ENCODE results near the gene ATP10B. TPM values are rescaled to one million over a fixed set of nuclear protein-coding genes. Genes with fewer than 3 reads are reported as not detected.

The ATP10B gene
- total RNA-seq, 2 donors from 2014 or later, result 0.99 TPM; not detected in 1

DNA sequence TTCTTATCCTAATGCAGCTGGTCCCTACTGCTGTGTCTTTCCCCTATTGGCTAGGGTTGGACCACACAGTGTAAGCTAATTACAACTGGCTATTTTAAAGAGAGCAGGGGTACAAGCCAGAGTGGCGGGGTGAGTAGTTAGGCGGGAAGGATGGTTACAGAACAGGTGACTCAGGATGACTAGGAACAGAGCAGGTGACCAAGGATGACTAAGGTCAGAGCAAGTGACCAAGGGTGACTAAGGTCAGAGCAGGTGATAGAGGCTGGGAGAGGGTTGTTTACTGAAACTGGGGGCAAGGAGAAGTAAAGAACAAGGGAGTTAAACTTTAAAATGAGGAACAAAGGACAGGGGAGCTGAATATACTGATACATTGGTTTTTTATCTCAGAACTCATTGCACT is 304.9 kb downstream of the ATP10B start:
- TF ChIP-seq, protein P1, sequence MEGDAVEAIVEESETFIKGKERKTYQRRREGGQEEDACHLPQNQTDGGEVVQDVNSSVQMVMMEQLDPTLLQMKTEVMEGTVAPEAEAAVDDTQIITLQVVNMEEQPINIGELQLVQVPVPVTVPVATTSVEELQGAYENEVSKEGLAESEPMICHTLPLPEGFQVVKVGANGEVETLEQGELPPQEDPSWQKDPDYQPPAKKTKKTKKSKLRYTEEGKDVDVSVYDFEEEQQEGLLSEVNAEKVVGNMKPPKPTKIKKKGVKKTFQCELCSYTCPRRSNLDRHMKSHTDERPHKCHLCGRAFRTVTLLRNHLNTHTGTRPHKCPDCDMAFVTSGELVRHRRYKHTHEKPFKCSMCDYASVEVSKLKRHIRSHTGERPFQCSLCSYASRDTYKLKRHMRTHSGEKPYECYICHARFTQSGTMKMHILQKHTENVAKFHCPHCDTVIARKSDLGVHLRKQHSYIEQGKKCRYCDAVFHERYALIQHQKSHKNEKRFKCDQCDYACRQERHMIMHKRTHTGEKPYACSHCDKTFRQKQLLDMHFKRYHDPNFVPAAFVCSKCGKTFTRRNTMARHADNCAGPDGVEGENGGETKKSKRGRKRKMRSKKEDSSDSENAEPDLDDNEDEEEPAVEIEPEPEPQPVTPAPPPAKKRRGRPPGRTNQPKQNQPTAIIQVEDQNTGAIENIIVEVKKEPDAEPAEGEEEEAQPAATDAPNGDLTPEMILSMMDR (IDR thresholded peaks at IDR 0.05), result no peak
- no peak overlapping the region for H3K4me3 ChIP-seq
- H3K9me3 ChIP-seq, result no peaks in the 10 kb centered on the region
- no peak overlapping the region for H3K27ac ChIP-seq
- ATAC-seq (ENCODE audit: insufficient number of reproducible peaks, low FRiP score, low read depth) (no peak), DNase-seq (ENCODE audit: low spot score) (no peak)
- no peaks in the 10 kb centered on the region for H3K4me1 ChIP-seq (ENCODE audit: control insufficient read depth in 1 of 2, low read depth in 2 of 2)
- no peaks in the 10 kb centered on the region for H3K36me3 ChIP-seq
- H3K27me3 ChIP-seq (replicated peaks; ENCODE audit: insufficient read depth), result no peaks in the 10 kb centered on the region

DNA sequence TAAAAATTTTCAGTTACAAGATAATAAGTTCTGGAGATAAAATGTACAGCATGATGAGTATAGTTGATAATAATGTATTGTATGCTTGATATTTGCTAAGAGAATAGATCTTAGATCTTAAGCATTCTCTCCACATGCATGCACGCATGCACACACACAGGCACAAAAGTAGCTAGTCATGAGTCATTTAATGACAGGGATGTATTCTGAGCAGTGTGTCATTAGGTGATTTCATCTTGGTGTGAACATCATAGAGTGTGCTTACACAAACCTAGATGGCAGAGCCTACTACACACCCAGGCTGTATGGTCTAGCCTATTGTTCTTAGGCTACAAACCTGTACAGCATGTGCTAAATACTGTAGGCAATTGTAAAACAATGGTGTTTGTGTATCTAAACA is 306.2 kb downstream of the ATP10B start:
- Histone ChIP-seq H3K4me3 (no peak overlapping the region), H3K27me3 (replicated peaks; ENCODE audit: insufficient read depth) (no peaks in the 10 kb centered on the region), H3K27ac (no peak overlapping the region), H3K9me3 (no peaks in the 10 kb centered on the region), H3K36me3 (no peaks in the 10 kb centered on the region), H3K4me1 (ENCODE audit: control insufficient read depth in 1 of 2, low read depth in 2 of 2) (no peaks in the 10 kb centered on the region)
- no peak for ATAC-seq (ENCODE audit: insufficient number of reproducible peaks, low FRiP score, low read depth)
- no peak for DNase-seq (ENCODE audit: low spot score)
- TF ChIP-seq, protein P1 (IDR thresholded peaks at IDR 0.05), result no peak

DNA sequence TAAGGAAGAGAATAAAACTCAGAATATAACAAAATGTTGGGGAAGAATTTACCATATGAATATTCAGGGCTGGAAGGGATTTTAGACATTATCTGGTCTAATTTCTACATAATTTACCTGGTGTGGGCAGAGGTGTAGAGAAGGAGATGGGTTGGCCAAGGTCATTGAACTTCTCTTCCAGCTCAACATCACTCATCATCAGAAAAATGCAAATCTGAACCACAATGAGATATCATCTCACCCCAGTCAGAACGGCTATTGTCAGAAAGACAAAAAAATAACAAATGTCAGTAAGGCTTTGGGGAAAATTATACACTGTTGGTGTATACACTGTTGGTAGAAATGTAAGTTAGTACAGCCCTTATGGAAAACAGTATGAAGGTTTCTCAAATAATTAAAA is 308.6 kb downstream of the ATP10B start:
- Histone ChIP-seq H3K4me1 (ENCODE audit: control insufficient read depth in 1 of 2, low read depth in 2 of 2) (no peaks in the 10 kb centered on the region), H3K36me3 (no peaks in the 10 kb centered on the region), H3K27me3 (replicated peaks; ENCODE audit: insufficient read depth) (no peaks in the 10 kb centered on the region), H3K4me3 (no peak overlapping the region), H3K9me3 (no peaks in the 10 kb centered on the region), H3K27ac (no peak overlapping the region)
- TF ChIP-seq, protein P1 (IDR thresholded peaks at IDR 0.05), result no peak
- DNase-seq (ENCODE audit: low spot score) (no peak), ATAC-seq (ENCODE audit: insufficient number of reproducible peaks, low FRiP score, low read depth) (no peak)

DNA sequence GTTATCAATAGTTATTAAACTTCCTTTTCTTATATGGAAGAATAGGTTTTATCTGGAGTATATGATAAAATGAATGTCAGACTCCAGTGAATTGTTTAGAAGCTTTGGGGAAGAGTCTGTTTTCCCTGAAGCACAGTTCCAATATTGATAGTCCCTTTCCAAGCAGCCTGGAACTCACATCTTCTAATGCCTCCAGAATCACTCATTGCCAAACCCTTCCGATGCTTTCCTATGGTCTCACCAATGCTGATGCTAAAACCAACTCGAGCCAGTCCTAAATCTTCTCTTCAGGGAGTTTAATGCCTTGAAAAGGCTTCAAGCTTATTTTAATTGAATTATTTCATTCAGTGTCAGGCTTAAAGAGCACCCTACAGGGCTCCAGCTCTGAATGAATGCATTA is 309.2 kb downstream of the ATP10B start:
- no peaks in the 10 kb centered on the region for H3K36me3 ChIP-seq
- ATAC-seq (ENCODE audit: insufficient number of reproducible peaks, low FRiP score, low read depth) (no peak), DNase-seq (ENCODE audit: low spot score) (no peak)
- H3K27me3 ChIP-seq (replicated peaks; ENCODE audit: insufficient read depth), result no peaks in the 10 kb centered on the region
- no peaks in the 10 kb centered on the region for H3K4me1 ChIP-seq (ENCODE audit: control insufficient read depth in 1 of 2, low read depth in 2 of 2)
- no peaks in the 10 kb centered on the region for H3K9me3 ChIP-seq
- no peak overlapping the region for H3K4me3 ChIP-seq
- TF ChIP-seq, protein P1 (IDR thresholded peaks at IDR 0.05), result no peak
- H3K27ac ChIP-seq, result no peak overlapping the region

DNA sequence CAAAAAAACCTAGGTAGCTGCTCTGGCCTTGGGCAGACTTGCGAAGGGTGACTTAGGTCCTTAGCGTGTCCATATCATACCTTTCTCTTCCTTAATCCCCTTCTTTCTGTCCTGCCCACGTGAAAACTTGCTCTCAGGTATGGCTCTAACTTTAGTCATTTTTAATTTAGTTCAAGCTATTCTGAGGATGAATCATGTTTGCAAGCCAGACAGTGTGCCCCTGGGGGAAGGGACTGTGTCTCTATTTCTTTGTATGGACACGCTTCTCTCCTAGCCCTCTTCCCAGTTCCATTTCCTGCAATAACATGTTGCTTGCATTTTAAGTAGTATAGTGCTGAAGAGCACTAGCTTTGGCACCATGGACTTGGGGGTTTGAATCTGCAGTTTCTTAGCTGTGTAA is 309.7 kb downstream of the ATP10B start:
- ATAC-seq (ENCODE audit: insufficient number of reproducible peaks, low FRiP score, low read depth) (no peak), DNase-seq (ENCODE audit: low spot score) (no peak)
- Histone ChIP-seq H3K4me1 (ENCODE audit: control insufficient read depth in 1 of 2, low read depth in 2 of 2) (no peaks in the 10 kb centered on the region), H3K4me3 (no peak overlapping the region), H3K27me3 (replicated peaks; ENCODE audit: insufficient read depth) (no peaks in the 10 kb centered on the region), H3K36me3 (no peaks in the 10 kb centered on the region), H3K9me3 (no peaks in the 10 kb centered on the region), H3K27ac (no peak overlapping the region)
- TF ChIP-seq, protein P1 (IDR thresholded peaks at IDR 0.05), result no peak

Measured in thoracic aorta (tissue), 2 donors.